ENCODE measurements around the gene FAM76A. TPM values are rescaled to one million over a fixed set of nuclear protein-coding genes. Genes with fewer than 3 reads are reported as not detected.

Gene FAM76A
- total and polyA plus RNA-seq, 8 donors: 13.8 to 19.7 (median 15.9) TPM

DNA sequence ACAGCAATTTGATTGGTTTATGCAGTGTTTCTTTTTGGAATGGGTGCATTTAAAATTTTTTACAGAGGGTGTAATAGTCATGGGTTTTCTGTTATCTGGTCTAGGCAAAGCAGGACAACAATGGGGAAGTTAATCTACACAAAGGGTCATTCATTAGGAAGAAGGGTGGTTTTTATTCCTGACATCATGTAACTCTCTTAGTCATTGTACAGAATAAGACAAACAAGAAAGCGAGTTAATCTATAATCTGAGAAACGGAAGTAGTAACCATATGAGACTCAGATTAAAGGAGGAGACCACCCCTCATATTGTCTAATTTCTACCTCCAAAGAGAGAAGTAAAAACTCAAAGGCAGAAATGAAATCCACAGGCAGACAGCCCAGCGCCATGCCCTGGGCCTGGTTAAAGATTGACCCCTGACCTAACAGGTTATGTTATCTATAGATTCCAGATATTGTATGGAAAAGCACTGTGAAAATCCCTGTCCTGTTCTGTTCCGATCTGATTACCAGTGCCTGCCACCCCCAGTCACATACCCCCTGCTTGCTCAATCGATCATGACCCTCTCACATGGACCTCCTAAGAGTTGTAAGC is 43.3 kb upstream of the FAM76A start:
- DNase-seq: no peak
- no peak overlapping the region for H3K27ac ChIP-seq
- ATAC-seq: no peak
- no peaks in the 10 kb centered on the region for H3K27me3 ChIP-seq
- intact Hi-C loops (cut with DNase I): no loop called here
- TF ChIP-seq, protein P1, sequence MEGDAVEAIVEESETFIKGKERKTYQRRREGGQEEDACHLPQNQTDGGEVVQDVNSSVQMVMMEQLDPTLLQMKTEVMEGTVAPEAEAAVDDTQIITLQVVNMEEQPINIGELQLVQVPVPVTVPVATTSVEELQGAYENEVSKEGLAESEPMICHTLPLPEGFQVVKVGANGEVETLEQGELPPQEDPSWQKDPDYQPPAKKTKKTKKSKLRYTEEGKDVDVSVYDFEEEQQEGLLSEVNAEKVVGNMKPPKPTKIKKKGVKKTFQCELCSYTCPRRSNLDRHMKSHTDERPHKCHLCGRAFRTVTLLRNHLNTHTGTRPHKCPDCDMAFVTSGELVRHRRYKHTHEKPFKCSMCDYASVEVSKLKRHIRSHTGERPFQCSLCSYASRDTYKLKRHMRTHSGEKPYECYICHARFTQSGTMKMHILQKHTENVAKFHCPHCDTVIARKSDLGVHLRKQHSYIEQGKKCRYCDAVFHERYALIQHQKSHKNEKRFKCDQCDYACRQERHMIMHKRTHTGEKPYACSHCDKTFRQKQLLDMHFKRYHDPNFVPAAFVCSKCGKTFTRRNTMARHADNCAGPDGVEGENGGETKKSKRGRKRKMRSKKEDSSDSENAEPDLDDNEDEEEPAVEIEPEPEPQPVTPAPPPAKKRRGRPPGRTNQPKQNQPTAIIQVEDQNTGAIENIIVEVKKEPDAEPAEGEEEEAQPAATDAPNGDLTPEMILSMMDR (IDR thresholded peaks at IDR 0.05): no peak
- H3K9me3 ChIP-seq: peaks cover 0 to 28% of the 10 kb centered on the region in 2 donors
- no peaks in the 10 kb centered on the region for H3K36me3 ChIP-seq
- H3K4me1 ChIP-seq: no peaks in the 10 kb centered on the region
- no peak overlapping the region for H3K4me3 ChIP-seq

DNA sequence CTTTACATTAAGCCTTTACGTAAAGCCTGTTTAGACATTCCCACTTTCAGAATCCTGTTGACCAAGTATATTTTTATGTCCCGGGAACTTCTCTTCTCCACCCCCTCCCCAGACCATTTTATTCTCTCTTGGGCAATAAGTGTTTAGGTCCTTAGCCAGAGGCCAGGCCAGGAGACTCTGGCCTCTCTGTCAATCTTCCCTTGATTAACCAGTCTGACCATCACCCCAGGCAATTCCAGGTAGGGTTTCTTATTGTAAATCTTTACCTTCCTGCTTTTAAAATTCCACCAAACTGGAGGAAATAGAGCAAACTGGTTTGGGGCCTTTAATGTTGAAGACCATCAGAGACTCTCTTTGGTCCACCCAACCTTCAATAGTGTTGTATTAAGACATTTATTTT is 41.6 kb upstream of the FAM76A start:
- Histone ChIP-seq H3K27ac (no peak overlapping the region), H3K4me3 (no peak overlapping the region), H3K36me3 (no peaks in the 10 kb centered on the region), H3K27me3 (no peaks in the 10 kb centered on the region), H3K9me3 (peaks cover 0 to 28% of the 10 kb centered on the region in 2 donors), H3K4me1 (no peaks in the 10 kb centered on the region)
- intact Hi-C loops (cut with DNase I): no loop called here
- DNase-seq (no peak), ATAC-seq (no peak)
- TF ChIP-seq, protein P1 (IDR thresholded peaks at IDR 0.05): no peak

DNA sequence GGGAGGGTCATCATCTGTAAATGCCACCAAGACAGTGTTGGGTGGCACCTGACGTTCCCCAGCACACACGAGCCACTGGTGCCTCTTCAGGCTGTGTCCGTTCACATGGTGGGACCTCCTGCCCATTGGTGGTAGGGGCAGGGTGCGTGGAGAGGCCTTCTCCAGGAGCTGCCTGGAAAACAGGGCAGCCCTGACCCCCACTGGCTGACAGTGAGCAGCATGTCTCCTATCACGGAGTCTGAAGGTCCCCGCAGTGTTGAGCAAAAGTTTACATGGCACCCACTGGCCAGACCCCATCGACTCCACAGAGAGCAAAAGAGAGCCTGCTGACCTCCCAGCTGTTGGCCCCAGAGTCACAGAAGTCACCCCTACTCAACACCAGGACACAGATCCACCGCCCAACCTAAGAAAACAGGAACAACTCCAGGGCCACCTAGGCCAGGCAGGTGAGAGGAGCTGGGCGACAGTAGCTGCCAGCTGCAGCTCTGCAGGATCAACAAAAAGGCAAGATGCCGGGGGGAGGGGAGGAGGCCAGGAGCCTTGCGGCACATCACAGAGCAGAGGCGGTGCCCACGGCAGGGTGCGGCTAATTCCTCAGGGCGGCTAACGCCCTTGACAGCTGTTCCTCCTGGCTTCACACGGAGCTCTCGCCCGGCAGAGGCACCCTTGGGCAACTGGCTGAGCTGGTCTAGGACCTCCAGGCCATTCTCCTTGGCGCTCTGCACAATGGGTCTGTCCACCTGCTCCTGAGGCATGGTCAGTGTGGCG is 39.4 kb upstream of the FAM76A start:
- TF ChIP-seq, protein P1 (IDR thresholded peaks at IDR 0.05): no peak
- ATAC-seq: peak; percentile 85
- no peak overlapping the region for H3K4me3 ChIP-seq
- no peaks in the 10 kb centered on the region for H3K36me3 ChIP-seq
- H3K4me1 ChIP-seq: no peaks in the 10 kb centered on the region
- no peak overlapping the region for H3K27ac ChIP-seq
- H3K9me3 ChIP-seq: peaks cover 0 to 11% of the 10 kb centered on the region in 2 donors
- H3K27me3 ChIP-seq: no peaks in the 10 kb centered on the region
- peak in 3 of 4 donors; percentile 18 to 66 (median 43) for DNase-seq
- intact Hi-C loops (cut with DNase I): no loop called here

DNA sequence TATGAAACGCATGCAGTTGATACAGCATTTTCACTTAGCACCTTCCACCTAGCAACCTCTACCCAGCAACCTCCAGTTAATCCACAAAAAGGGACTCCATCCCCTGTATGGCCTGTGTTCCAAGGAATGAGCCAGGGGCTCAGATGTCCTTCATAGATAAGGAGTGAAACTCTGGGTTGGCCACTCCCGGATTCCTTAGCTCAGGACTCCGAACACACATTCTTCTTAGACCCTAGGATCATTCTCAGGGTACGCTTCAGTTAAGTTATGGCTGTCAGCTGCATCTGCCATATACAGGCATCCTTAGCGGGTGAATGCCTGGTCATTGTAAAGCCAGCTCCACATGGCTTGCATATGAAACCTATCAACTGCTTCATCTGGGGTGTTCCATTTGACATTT is 37.9 kb upstream of the FAM76A start:
- Histone ChIP-seq H3K27me3 (no peaks in the 10 kb centered on the region), H3K4me3 (no peak overlapping the region), H3K9me3 (no peaks in the 10 kb centered on the region), H3K36me3 (no peaks in the 10 kb centered on the region), H3K4me1 (no peaks in the 10 kb centered on the region), H3K27ac (no peak overlapping the region)
- TF ChIP-seq, protein P1 (IDR thresholded peaks at IDR 0.05): no peak
- no peak for ATAC-seq
- intact Hi-C loops (cut with DNase I): no loop called here
- no peak for DNase-seq

DNA sequence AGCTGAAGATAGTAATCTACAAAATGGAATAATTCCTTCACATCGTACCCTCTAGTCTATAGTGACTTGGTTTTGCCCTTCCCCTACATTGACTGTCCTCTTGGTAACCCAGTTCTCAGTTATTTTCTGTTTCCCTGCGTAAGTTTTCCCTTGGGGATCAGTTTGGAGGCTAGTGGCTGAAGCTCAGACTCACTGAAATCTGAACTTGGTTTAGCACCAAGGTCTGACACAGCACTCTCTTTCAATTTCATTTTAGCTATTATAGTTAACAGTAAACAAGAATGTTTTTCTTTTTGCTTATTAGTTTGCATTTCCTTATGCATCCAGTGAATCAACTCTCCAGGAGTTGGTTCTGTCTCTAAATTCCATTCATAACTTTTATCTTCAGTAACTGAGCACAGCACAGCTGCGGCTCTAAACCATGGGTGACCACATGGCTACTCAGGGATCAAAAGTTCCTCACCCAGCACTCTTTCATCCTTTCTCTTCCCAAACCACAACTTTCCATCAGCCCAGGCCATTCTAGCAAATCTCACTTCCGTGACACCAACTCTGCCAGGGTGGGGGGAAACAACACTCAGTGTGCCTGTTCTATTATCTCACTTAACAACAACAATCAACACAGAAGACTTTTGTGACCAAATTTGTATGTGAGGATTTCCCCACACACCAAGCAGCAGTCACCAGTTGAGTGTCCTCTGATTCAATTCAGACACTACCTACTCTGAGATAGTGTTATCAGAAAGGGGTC is 36.2 kb upstream of the FAM76A start:
- H3K36me3 ChIP-seq: no peaks in the 10 kb centered on the region
- TF ChIP-seq, protein P1 (IDR thresholded peaks at IDR 0.05): no peak
- H3K4me1 ChIP-seq: no peaks in the 10 kb centered on the region
- intact Hi-C loops (cut with DNase I): no loop called here
- H3K9me3 ChIP-seq: no peaks in the 10 kb centered on the region
- no peak overlapping the region for H3K4me3 ChIP-seq
- no peaks in the 10 kb centered on the region for H3K27me3 ChIP-seq
- H3K27ac ChIP-seq: peak overlapping the region in 1 of 2 donors; percentile 3
- DNase-seq (no peak), ATAC-seq (peak; percentile 37)

Data from left lung (tissue), 10 donors.